Fibroblast of lung (primary cell): ENCODE measurements around the gene ATP10B. TPM values are rescaled to one million over a fixed set of nuclear protein-coding genes. Genes with fewer than 3 reads are reported as not detected.

Experiments used
- DNase-seq, 2 donors: peaks; one replicate each; pipeline versions ENCODE4 v3.0.0 to v3.0.0-alpha.2; 2010; ENCODE audit warnings: low read depth in 2 of 2
- H2AFZ ChIP-seq: 2 replicates; pipeline ENCODE4 v1.5.1; 2012; ENCODE audit warnings: low read length, control low read depth, inconsistent platforms
- H3K27ac ChIP-seq: 2 replicates; pipeline ENCODE4 v1.5.1; 2011; ENCODE audit warnings: low read length, control low read depth; ENCODE audit not compliant: insufficient read depth
- H3K27me3 ChIP-seq: 2 replicates; pipeline ENCODE4 v1.5.1; 2011; ENCODE audit warnings: mild to moderate bottlenecking, low read length; ENCODE audit not compliant: control insufficient read depth, insufficient read depth
- H3K36me3 ChIP-seq: 2 replicates; pipeline ENCODE4 v1.5.1; 2011; ENCODE audit warnings: low read length; ENCODE audit not compliant: control insufficient read depth, insufficient read depth
- H3K4me1 ChIP-seq: 2 replicates; pipeline ENCODE4 v1.5.1; 2011; ENCODE audit warnings: low read length; ENCODE audit not compliant: control insufficient read depth, insufficient read depth; ENCODE audit errors: extremely low read depth
- H3K4me2 ChIP-seq: 2 replicates; pipeline ENCODE4 v1.5.1; 2011; ENCODE audit warnings: low read length, control low read depth; ENCODE audit not compliant: insufficient read depth; ENCODE audit errors: extremely low read depth
- H3K4me3 ChIP-seq, 4 experiments: fragments of 200-600 bp in 1 of 4; sonication (generic) in 1 of 4; replicated peaks in 1 of 4; 2 replicates each; pipeline ENCODE4 v1.5.1; 2011 to 2016; ENCODE audit warnings: low read length in 4 of 4, low read depth in 3 of 4, mild to moderate bottlenecking in 3 of 4, control low read depth in 2 of 4, inconsistent platforms in 1 of 4, mixed read lengths in 1 of 4; ENCODE audit not compliant: insufficient read depth in 1 of 4; ENCODE audit errors: control extremely low read depth in 1 of 4
- H3K79me2 ChIP-seq: 2 replicates; pipeline ENCODE4 v1.5.1; 2012; ENCODE audit warnings: mild to moderate bottlenecking, low read length, inconsistent platforms; ENCODE audit not compliant: control insufficient read depth, insufficient read depth
- H3K9ac ChIP-seq: 2 replicates; pipeline ENCODE4 v1.5.1; 2011; ENCODE audit warnings: mild to moderate bottlenecking, low read length, control low read depth; ENCODE audit not compliant: insufficient read depth
- H3K9me3 ChIP-seq: 2 replicates; pipeline ENCODE4 v1.5.1; 2012; ENCODE audit warnings: low read depth, low read length; ENCODE audit not compliant: control insufficient read depth, insufficient read depth
- H4K20me1 ChIP-seq: 2 replicates; pipeline ENCODE4 v1.5.1; 2011; ENCODE audit warnings: low read length; ENCODE audit not compliant: control insufficient read depth, insufficient read depth; ENCODE audit errors: extremely low read depth
- CTCF ChIP-seq, 2 donors: IDR thresholded peaks in 1 of 2; conservative IDR thresholded peaks in 1 of 2; 1 replicate in 1 of 2; 2 replicates in 1 of 2; pipeline ENCODE4 v1.5.1; 2011 to 2012; ENCODE audit warnings: low read length in 2 of 2, control low read depth in 1 of 2, inconsistent platforms in 1 of 2, low read depth in 1 of 2, mild to moderate bottlenecking in 1 of 2
- EZH2 ChIP-seq: IDR thresholded peaks from 2 replicates; pipeline ENCODE4 v1.5.1; 2012; ENCODE audit warnings: low read length, control low read depth, mild to moderate bottlenecking; ENCODE audit errors: missing control alignments
- polyA plus RNA-seq, 2 donors: library from polyadenylated mRNA; depleted of rRNA in 1 of 2; stranded (reverse) in 1 of 2; unstranded in 1 of 2; fragments of >200 nt; gene quantifications; 2 replicates each; pipeline ENCODE4 v1.2.1, GENCODE V29; 2011 to 2012; ENCODE audit warnings: missing spikeins in 1 of 2
- total RNA-seq: library from RNA; depleted of rRNA; stranded (reverse); fragments of >200 nt; gene quantifications from 2 replicates; pipeline ENCODE4 v1.2.1, GENCODE V29; 2014

ATP10B gene
- total and polyA plus RNA-seq, 2 donors (not counting 1 experiment from before 2014, with no cell fraction given), result not detected

- no peak overlapping the region for H3K4me2 ChIP-seq
- no peak overlapping the region for H2AFZ ChIP-seq
- H4K20me1 ChIP-seq, result no peaks in the 10 kb centered on the region
- no peaks in the 10 kb centered on the region for H3K36me3 ChIP-seq
- H3K9ac ChIP-seq, result no peak overlapping the region
- no peaks in the 10 kb centered on the region for H3K27me3 ChIP-seq
- DNase-seq, result no peak
- no peak overlapping the region for H3K27ac ChIP-seq
- no peaks in the 10 kb centered on the region for H3K79me2 ChIP-seq
- TF ChIP-seq EZH2 (no peak), CTCF (conservative IDR thresholded peaks at IDR 0.05 in 1 of 2, IDR thresholded peaks at IDR 0.05 in 1 of 2; ENCODE audit: low read depth in 1 of 2, low read length in 2 of 2) (no peak)
- no peaks in the 10 kb centered on the region for H3K4me1 ChIP-seq
- no peaks in the 10 kb centered on the region for H3K9me3 ChIP-seq
- no peak overlapping the region for H3K4me3 ChIP-seq
Measured at GRCh38 chr5:160742446-160742845, 109.6 kb downstream of the ATP10B start.

- H3K4me1 ChIP-seq, result no peaks in the 10 kb centered on the region
- H3K79me2 ChIP-seq, result no peaks in the 10 kb centered on the region
- H3K9me3 ChIP-seq, result no peaks in the 10 kb centered on the region
- no peaks in the 10 kb centered on the region for H3K36me3 ChIP-seq
- no peaks in the 10 kb centered on the region for H4K20me1 ChIP-seq
- H3K27me3 ChIP-seq, result no peaks in the 10 kb centered on the region
- H3K27ac ChIP-seq, result no peak overlapping the region
- no peak overlapping the region for H3K4me2 ChIP-seq
- H3K4me3 ChIP-seq, result no peak overlapping the region
- DNase-seq, result no peak
- TF ChIP-seq CTCF (conservative IDR thresholded peaks at IDR 0.05 in 1 of 2, IDR thresholded peaks at IDR 0.05 in 1 of 2; ENCODE audit: low read depth in 1 of 2, low read length in 2 of 2) (no peak), EZH2 (no peak)
- H3K9ac ChIP-seq, result no peak overlapping the region
- no peak overlapping the region for H2AFZ ChIP-seq
Measured at GRCh38 chr5:160727296-160727997, 124.6 kb downstream of the ATP10B start.

GRCh38 chr5:160726721-160727120 lies 125.3 kb downstream of the ATP10B start:
- no peaks in the 10 kb centered on the region for H3K4me1 ChIP-seq
- no peak overlapping the region for H2AFZ ChIP-seq
- no peaks in the 10 kb centered on the region for H3K79me2 ChIP-seq
- no peak overlapping the region for H3K4me3 ChIP-seq
- no peak overlapping the region for H3K27ac ChIP-seq
- TF ChIP-seq EZH2 (no peak), CTCF (conservative IDR thresholded peaks at IDR 0.05 in 1 of 2, IDR thresholded peaks at IDR 0.05 in 1 of 2; ENCODE audit: low read depth in 1 of 2, low read length in 2 of 2) (no peak)
- no peaks in the 10 kb centered on the region for H4K20me1 ChIP-seq
- H3K36me3 ChIP-seq, result no peaks in the 10 kb centered on the region
- H3K4me2 ChIP-seq, result no peak overlapping the region
- no peaks in the 10 kb centered on the region for H3K27me3 ChIP-seq
- no peak overlapping the region for H3K9ac ChIP-seq
- no peaks in the 10 kb centered on the region for H3K9me3 ChIP-seq
- no peak for DNase-seq
